HG03103 (cell line): ENCODE data around the gene SEMA4C.
A peak's percentile ranks its signal among the peaks of the same experiment; 100 is the strongest.
"Not testable (repeated sequence)": the region's sequence is repeated elsewhere in the genome, so short reads cannot be mapped to it uniquely, and the experiment has no call there.

Experiments
- ATAC-seq: cut with Tn5 transposase; IDR thresholded peaks from one replicate; pipeline ENCODE4 v1.9.1; 2021; ENCODE audit warnings: low read depth; ENCODE audit not compliant: unreplicated experiment

The SEMA4C gene

DNA sequence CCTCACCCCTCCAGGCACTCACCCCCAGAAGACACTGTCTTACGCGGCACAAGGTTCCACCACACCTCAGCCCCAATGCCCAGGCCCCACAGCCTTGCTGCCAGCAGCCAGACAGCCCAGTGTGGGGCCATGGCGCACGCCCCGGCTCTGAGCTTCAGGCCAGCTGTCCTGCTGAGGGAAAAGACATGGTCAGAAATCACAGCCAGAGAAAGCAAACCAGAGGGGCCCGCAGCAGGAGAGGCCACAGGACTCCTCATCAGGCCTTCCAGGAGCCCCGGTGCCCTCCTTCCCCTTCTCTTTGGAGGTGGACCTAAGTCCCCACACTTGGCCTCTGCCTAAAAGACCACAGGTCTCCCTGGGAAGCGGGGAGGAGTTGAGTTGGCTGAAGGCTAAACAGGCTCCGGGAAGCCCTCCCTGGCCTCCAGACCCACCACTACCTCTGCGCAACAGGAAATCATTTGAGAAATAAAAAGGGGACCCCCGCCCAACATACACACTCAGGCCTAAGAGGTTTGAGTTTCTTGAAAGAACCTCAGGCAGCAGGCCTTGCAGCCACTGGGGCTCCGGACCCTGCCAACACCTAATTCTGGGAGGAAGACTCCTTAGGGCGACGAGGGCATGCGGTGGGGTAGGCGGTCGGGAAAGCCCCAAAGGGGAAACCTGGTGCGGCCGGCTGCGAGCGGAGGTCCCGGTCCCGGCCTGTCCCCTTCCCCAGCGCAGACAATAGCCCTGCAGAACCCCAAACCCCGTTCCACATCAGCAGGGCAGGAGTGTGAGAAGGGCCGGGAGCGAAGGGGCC, 1.9 kb downstream of the SEMA4C start:
- no peak for ATAC-seq

- no peak for ATAC-seq
Observed at GRCh38 chr2:96866986-96867755, 2.7 kb downstream of the SEMA4C start.

DNA sequence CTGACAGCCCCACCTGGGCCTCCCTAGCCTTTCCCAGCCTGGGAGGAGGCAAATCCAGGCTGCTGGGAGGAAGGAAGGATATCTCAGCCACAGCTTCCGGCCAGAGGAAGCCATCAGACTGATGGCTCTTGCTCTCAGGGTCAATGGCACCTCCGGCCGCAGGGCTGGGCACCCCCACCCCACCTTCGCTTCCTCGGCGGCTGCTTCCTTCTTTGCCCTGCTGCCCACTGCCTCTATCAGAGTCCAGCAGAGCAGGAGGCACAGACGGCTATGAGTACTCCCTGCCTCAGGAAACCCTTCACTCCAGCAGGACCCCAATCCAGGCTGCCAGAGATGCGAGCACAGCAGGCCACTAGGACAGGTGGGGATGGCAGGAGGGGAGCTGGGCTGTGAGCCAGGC, 3.3 kb downstream of the SEMA4C start:
- ATAC-seq, result no peak

DNA sequence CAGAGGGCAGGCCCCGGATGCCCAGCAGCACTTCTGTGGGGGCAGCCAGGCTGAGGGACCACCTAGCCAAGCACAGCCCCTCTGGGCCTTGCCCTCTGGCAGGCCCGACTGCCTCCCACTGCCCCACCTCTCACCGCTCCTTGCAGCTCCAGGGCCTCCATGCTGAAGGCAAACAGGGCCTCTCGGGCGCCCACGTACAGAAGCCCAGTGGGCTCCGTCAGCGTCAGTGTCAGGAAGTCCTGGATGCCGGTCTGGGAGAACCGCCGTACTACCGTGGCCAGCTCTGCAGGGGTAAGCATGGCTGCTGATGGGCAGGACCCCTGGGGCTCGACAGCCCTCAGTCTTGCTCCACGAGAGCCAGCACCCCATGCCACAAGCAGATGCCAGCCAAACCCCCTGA, 3.7 kb downstream of the SEMA4C start:
- no peak for ATAC-seq

GRCh38 chr2:96865654-96866053, 4.2 kb downstream of the SEMA4C start:
- ATAC-seq, result no peak

DNA sequence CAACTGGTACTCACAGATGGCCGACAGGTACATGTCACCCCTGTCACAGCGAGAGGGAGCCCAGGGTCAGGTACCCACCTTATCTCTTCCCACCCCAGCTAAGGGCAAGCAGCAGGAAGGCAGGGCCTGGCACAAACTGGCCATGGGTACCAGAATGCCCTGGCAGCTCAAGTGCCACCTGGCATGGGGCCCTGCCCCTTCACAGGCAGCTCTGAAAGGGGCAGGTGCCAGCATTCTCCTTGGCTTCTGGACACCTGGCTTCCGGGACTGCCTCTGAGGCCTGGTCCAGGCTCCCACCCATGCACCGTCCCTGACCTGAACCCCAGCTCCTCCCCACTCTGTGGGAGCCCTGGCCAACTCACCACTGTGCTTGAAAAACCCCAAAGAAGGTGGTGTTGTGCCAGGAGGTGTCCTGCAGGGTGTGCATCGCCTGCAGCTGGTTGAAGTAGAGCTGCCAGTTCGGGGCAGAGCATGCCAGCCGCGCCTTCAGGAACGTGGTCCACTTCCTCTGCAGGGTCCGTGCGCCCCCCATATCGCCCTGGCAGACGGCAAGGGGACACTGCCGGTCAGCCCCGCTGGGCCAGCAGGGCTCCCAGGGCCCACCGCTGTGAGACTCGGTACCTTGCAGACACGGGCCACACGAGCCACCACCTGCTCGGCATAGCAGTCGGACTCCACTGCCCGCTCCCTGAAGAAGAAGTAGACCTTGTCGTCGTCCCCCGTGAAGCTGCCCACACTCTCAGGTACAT, 5.4 kb downstream of the SEMA4C start:
- no peak for ATAC-seq

DNA sequence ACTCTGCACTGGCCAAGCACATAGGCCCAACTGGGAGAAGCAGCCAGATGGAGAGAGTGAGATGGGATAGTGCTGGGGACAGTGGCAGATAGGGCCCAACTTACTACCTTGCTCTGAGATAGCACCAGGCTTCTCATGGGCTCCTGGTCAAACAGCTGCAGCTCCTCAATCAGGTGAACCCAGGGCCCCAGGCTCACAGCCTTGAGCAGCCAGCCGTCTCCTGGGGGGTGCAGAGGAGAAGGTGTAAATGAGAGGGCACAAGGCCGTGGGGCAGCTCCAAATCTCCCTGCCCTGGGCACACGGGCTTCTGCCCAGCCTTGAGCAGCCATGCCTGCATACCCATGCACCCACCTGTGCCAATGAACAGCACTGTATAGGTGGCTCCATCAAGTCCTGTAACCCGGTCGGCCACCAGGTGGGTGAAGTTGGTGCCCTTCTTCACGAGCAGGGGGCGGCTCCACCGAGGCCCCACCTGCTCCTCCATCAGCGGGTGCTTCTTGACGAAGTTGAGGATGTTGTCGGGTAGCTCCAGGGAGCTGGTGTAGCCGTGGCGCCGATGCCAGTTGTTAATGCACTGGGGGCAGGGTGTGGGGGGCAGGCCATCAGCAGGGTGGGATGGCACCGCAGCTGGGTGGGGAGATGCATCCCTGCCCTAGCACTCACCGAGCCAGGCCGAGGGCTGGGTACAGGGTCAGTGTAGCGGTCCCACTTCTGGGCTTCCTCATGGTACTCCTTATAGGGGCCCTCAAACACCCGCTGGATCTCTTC, 6.1 kb downstream of the SEMA4C start:
- ATAC-seq, result no peak

DNA sequence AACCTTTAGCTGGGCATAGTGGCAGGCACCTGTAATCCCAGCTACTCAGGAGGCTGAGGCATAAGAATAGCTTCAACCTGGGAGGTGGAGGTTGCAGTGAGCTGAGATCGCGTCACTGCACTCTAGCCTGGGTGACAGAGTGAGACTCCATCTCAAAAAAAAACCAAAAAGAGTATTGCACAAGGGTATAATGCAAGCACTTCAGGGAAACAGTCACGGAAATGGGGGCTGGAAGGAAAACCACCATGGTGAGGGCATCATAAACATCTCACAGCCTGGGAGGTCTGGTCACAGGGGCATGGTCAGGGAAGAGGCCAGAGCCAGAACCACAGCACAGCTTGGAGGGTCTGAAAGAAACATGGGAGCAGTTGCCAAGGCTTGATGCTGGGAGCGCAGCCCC, 6.8 kb downstream of the SEMA4C start:
- ATAC-seq, result not testable (repeated sequence)

DNA sequence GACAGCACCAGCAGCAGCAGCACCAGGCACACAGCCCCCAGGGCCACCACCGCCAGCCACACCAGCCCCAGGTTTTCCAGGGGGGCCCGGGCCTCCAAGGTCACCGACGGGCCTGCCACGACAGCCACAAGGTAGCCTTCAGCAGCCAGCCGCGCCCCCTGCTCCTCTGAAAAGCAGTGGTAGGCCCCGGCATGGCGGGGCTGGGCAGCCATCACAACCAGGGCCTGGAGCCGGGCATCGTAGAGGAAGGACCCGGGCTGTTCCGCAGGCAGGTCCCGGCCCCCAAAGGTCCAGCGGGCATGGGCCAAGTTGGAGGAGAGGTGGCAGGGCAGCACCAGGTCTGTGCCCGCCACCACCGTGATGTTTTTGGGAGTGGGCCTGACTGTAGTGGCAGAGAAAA, 8.8 kb downstream of the SEMA4C start:
- no peak for ATAC-seq

GRCh38 chr2:96860065-96861029, 9.5 kb downstream of the SEMA4C start:
- no peak for ATAC-seq

DNA sequence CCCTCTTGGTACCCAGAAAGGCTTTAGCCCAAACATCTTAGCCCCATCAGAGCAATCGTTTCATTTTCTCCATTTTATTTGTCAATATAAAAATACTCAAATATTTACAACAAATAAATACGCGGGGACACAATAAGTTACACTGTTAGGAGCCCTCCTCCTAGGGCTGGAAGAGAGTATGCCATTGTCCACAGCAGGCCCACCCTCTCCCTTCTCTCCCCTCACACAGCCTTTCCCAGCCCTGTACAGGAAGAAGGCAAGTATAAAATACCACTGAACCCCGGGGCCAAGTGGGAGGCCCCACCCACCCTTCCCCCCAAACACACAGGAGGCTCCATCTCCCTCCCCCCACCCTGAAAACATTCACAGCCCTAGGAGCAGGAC, 10.2 kb downstream of the SEMA4C start:
- ATAC-seq, result no peak

DNA sequence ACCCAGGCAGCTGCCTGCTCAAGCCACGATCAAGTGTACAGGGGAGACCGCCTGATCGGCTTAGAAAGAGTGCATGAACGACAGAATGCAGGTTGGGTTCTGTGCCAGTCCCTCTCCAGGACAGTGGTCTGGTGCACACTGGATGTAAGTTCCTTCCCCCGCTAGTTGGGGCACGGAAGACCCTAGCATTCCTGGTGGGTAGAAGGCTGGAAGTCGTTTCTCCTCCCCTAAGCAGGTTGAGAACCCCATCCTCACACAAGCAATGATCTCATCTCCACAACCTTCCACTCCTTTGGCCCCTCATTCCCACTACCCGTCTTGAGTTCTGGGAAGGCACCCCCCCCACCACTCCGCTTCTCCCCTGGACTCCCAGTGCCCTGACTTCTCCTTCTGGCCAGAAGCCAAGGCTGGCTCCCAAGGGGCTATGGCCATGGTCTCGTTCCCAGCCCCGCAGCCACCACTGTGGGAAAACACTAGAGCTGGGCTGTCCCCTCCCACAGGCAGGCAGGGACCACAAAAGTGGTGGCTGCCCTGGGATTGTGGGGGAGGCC, 10.7 kb downstream of the SEMA4C start:
- no peak for ATAC-seq

DNA sequence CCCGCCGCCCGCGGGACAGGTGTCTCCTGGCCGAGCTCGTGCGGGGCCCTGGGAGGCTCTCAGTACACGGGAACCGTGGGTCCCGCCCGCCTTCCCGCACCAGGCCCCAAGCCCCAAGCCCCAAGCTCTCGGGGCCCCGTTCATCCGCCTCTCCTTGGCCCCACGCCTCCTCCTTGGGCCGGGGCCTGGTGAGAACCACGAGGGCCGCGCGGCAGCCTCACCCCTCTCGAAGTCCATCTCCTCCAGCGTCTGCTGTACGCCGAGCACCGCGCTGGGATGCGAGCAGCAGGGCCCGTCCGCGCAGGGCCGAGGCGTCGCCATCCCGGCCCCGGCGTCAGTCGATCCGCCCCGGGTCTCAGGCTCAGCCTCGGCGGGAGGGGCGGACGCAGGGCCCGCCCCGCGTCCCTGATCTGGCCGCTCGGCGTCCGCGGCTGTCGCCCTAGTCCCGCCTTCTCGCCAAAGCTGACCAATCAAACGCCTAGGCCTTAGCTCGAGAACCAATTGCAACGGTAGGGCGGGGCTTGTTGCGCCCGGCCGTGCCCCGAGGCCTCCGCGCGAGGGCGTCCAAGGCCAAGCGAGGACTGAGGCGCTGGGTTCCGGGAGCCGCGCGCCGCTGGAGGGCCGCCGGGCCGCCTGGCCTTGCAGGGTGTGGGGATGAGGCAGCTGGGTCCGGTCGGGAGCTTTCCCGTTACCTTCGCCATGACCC, 12.1 kb downstream of the SEMA4C start, which contains the start of gene ANKRD39:
TSS of gene ANKRD39 (minus strand) at position 350 of the 706 bp plus-strand sequence. CDS start at position 321, 29 bp downstream.
- ATAC-seq, result peak; percentile 87

GRCh38 chr2:96856776-96857666, 12.9 kb downstream of the SEMA4C start:
- no peak for ATAC-seq

- no peak for ATAC-seq
Observed at GRCh38 chr2:96853321-96853720, 16.6 kb downstream of the SEMA4C start.

DNA sequence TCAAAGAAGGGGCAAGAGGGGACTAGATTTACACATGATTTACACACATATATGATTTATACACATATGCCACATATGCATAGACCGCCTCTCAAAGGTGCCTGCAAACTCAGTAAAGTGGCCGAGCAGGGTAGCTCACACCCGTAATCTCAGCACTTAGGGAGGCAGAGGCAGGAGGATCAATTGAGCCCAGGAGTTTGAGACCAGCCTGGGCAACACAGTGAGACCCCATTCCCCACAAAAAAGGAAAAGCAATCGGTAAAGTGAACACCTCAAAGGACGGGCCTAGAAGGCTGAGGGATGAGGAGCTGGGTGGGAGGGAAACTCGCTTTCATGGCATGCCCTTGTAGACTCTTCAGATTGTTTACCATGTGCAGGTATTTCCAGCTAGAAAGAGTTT, 17.2 kb downstream of the SEMA4C start:
- ATAC-seq, result no peak

DNA sequence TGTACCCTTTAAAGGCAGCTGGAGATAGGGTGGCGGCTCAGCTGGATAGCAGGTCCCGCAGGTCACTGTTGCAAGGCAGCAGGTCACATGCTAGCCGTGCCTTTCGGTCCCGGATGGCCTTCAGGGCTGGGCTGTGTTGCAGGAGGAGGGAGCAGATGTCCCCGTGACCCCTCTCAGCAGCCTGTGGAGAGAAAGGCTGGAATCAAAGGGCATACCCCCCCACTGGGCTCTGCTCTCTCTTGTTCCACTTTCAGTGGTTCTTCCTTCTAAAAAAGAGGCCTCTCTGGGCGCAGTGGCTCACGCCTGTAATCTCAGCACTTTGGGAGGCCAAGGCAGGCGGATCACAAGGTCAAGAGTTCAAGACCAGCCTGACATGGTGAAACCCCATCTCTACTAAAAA, 21.6 kb downstream of the SEMA4C start:
- ATAC-seq, result no peak
